ENCODE results near the gene ADARB2. TPM values are rescaled to one million over a fixed set of nuclear protein-coding genes. Genes with fewer than 3 reads are reported as not detected.

The ADARB2 gene
- total and polyA plus RNA-seq, 2 experiments from 2014 or later, result 1.6 to 3.1 TPM

- Histone ChIP-seq H3K27ac (no peak overlapping the region), H3K36me3 (no peaks in the 10 kb centered on the region), H3K4me1 (ENCODE audit: low read depth) (no peaks in the 10 kb centered on the region), H3K9me3 (ENCODE audit: low read depth) (no peaks in the 10 kb centered on the region), H3K27me3 (no peaks in the 10 kb centered on the region), H3K4me3 (no peak overlapping the region)
- TF ChIP-seq CTCF (IDR thresholded peaks at IDR 0.05; ENCODE audit: low read depth, low read length), result no peak
- no peak for DNase-seq (ENCODE audit: low read depth in 1 of 2, low spot score in 1 of 2)
These were observed 285.4 kb downstream of the ADARB2 start for GRCh38 chr10:1451941-1452340.

- H3K27ac ChIP-seq, result no peak overlapping the region
- H3K4me1 ChIP-seq (ENCODE audit: low read depth), result no peaks in the 10 kb centered on the region
- TF ChIP-seq CTCF (IDR thresholded peaks at IDR 0.05; ENCODE audit: low read depth, low read length), result no peak
- DNase-seq (ENCODE audit: low read depth in 1 of 2, low spot score in 1 of 2), result no peak
- H3K9me3 ChIP-seq (ENCODE audit: low read depth), result no peaks in the 10 kb centered on the region
- H3K27me3 ChIP-seq, result no peaks in the 10 kb centered on the region
- H3K4me3 ChIP-seq, result no peak overlapping the region
- no peaks in the 10 kb centered on the region for H3K36me3 ChIP-seq
These were observed 285.9 kb downstream of the ADARB2 start for GRCh38 chr10:1451362-1451888.

GRCh38 chr10:1449572-1450205, 287.6 kb downstream of the ADARB2 start:
- H3K27me3 ChIP-seq, result no peaks in the 10 kb centered on the region
- H3K9me3 ChIP-seq (ENCODE audit: low read depth), result no peaks in the 10 kb centered on the region
- no peaks in the 10 kb centered on the region for H3K4me1 ChIP-seq (ENCODE audit: low read depth)
- no peak for DNase-seq (ENCODE audit: low read depth in 1 of 2, low spot score in 1 of 2)
- no peak overlapping the region for H3K4me3 ChIP-seq
- no peak overlapping the region for H3K27ac ChIP-seq
- H3K36me3 ChIP-seq, result no peaks in the 10 kb centered on the region
- no peak for TF ChIP-seq CTCF (IDR thresholded peaks at IDR 0.05; ENCODE audit: low read depth, low read length)

GRCh38 chr10:1449021-1449420, 288.3 kb downstream of the ADARB2 start:
- H3K4me1 ChIP-seq (ENCODE audit: low read depth), result no peaks in the 10 kb centered on the region
- no peak for TF ChIP-seq CTCF (IDR thresholded peaks at IDR 0.05; ENCODE audit: low read depth, low read length)
- H3K9me3 ChIP-seq (ENCODE audit: low read depth), result no peaks in the 10 kb centered on the region

GRCh38 chr10:1448252-1448930, 288.9 kb downstream of the ADARB2 start:
- TF ChIP-seq CTCF (IDR thresholded peaks at IDR 0.05; ENCODE audit: low read depth, low read length), result no peak
- Histone ChIP-seq H3K36me3 (no peaks in the 10 kb centered on the region), H3K4me3 (no peak overlapping the region), H3K27me3 (no peaks in the 10 kb centered on the region), H3K9me3 (ENCODE audit: low read depth) (no peaks in the 10 kb centered on the region), H3K27ac (no peak overlapping the region), H3K4me1 (ENCODE audit: low read depth) (no peaks in the 10 kb centered on the region)
- no peak for DNase-seq (ENCODE audit: low read depth in 1 of 2, low spot score in 1 of 2)

More at GRCh38 chr10:1449021-1449420, 288.3 kb downstream of the ADARB2 start:
- Histone ChIP-seq H3K36me3 (no peaks in the 10 kb centered on the region), H3K27me3 (no peaks in the 10 kb centered on the region), H3K27ac (no peak overlapping the region), H3K4me3 (no peak overlapping the region)
- DNase-seq (ENCODE audit: low read depth in 1 of 2, low spot score in 1 of 2), result no peak
